HepG2 (cell line): Measurements from ENCODE around the gene MAGI1. TPM values are rescaled to one million over a fixed set of nuclear protein-coding genes. Genes with fewer than 3 reads are reported as not detected.

Experiments
- ATAC-seq: fragments of 200-7000 bp; cut with Tn5 transposase; 3 replicates; pipeline ENCODE4 v1.9.1; 2020; ENCODE audit warnings: mild to moderate bottlenecking, moderate library complexity
- BruUV-seq: library from RNA; stranded (reverse); fragments of 400-500 nt; replicated peaks from 2 replicates; lab custom pipeline; 2021; lab: Mats Ljungman, UMichigan
- CTCF ChIA-PET: fragments of 300-600 bp; formaldehyde crosslinking; extraction: SDS; loops from one replicate; lab custom pipeline; 2021; ENCODE audit warnings: low total read pairs, inconsistent platforms, low intra/inter-chr PET ratio; lab: Yijun Ruan, JAX
- POLR2A ChIA-PET: fragments of 350-600 bp; sonication (Branson Sonifier 250); formaldehyde crosslinking; loops from one replicate; lab custom pipeline; 2020; ENCODE audit warnings: antibody characterized with exemption, inconsistent platforms; lab: Yijun Ruan, JAX
- DNase-seq: peaks from one replicate; pipeline ENCODE4 v3.0.0-alpha.2; 2015; ENCODE audit warnings: low spot score
- FAIRE-seq: peaks from 3 replicates; lab custom pipeline; 2011; peaks lifted over from hg19 to GRCh38; lab: Jason Lieb, UNC
- H2AFZ ChIP-seq: one replicate; pipeline ENCODE4 v1.6.1; 2011; ENCODE audit warnings: low read length, inconsistent platforms
- H3K27ac ChIP-seq: fragments of 300-600 bp; 3 replicates; pipeline ENCODE4 v1.8.0; 2011; ENCODE audit warnings: mixed run types, mild to moderate bottlenecking, mixed read lengths, low read length, inconsistent platforms; ENCODE audit not compliant: insufficient read depth; ENCODE audit errors: extremely low read length
- H3K27me3 ChIP-seq, 2 experiments: fragments of 200-600 bp in 1 of 2; 2 replicates in 1 of 2; 3 replicates in 1 of 2; pipeline versions ENCODE4 v1.6.0 to v1.8.0; 2011; ENCODE audit warnings: low read length in 2 of 2, mild to moderate bottlenecking in 2 of 2, moderate library complexity in 2 of 2, inconsistent platforms in 1 of 2; ENCODE audit not compliant: insufficient read depth in 2 of 2, control insufficient read depth in 1 of 2
- H3K36me3 ChIP-seq, 2 experiments: fragments of 200-600 bp in 1 of 2; replicated peaks in 1 of 2; 2 replicates in 1 of 2; 3 replicates in 1 of 2; pipeline versions ENCODE4 v1.5.1 to v1.8.0; 2011; ENCODE audit warnings: low read length in 2 of 2, inconsistent platforms in 1 of 2; ENCODE audit not compliant: insufficient read depth in 2 of 2, control insufficient read depth in 1 of 2
- H3K4me1 ChIP-seq: 2 replicates; pipeline ENCODE4 v1.5.1; 2012; ENCODE audit warnings: low read length, inconsistent platforms; ENCODE audit not compliant: insufficient read depth
- H3K4me2 ChIP-seq: 2 replicates; pipeline ENCODE4 v1.6.0; 2011; ENCODE audit warnings: low read depth, low read length, inconsistent platforms
- H3K4me3 ChIP-seq, 3 experiments: fragments of 200-600 bp in 1 of 3; sonication (generic), shearing (Covaris generic) in 1 of 3; replicated peaks in 1 of 3; 2 replicates each; pipeline ENCODE4 v1.5.1; 2011 to 2016; ENCODE audit warnings: low read length in 3 of 3, inconsistent platforms in 2 of 3, low read depth in 2 of 3, mild to moderate bottlenecking in 2 of 3, control low read depth in 1 of 3, mixed read lengths in 1 of 3; ENCODE audit not compliant: insufficient read depth in 1 of 3
- H3K79me2 ChIP-seq: one replicate; pipeline ENCODE4 v1.6.1; 2011; ENCODE audit warnings: low read length, inconsistent platforms; ENCODE audit not compliant: insufficient read depth
- H3K9ac ChIP-seq: 2 replicates; pipeline ENCODE4 v1.6.0; 2011; ENCODE audit warnings: mild to moderate bottlenecking, low read depth, low read length, inconsistent platforms; ENCODE audit not compliant: insufficient read depth
- H3K9me3 ChIP-seq: 2 replicates; pipeline ENCODE4 v1.5.1; 2012; ENCODE audit warnings: mild to moderate bottlenecking, low read length
- H4K20me1 ChIP-seq: 2 replicates; pipeline ENCODE4 v1.6.0; 2011; ENCODE audit warnings: inconsistent platforms, mild to moderate bottlenecking, low read length, moderate library complexity; ENCODE audit not compliant: insufficient read depth
- ARNT ChIP-seq: fragments of 450-650 bp; IDR thresholded peaks from 2 replicates; pipeline ENCODE4 v1.6.1; 2017
- BRF2 ChIP-seq: sonication (generic); formaldehyde crosslinking; IDR thresholded peaks from 2 replicates; pipeline ENCODE4 v1.8.1; 2022; ENCODE audit warnings: mild to moderate bottlenecking, missing genetic modification reagents
- ESRRA ChIP-seq: sonication (generic); formaldehyde crosslinking; IDR thresholded peaks from 2 replicates; pipeline ENCODE4 v1.5.1; 2020; ENCODE audit warnings: mild to moderate bottlenecking, low read depth, missing genetic modification reagents
- ETV5 ChIP-seq: IDR thresholded peaks from 2 replicates; pipeline ENCODE4 v1.6.1; 2018; ENCODE audit warnings: missing biosample characterization, missing genetic modification reagents, inconsistent platforms, borderline replicate concordance
- HNRNPK ChIP-seq: fragments of 200-400 bp; formaldehyde crosslinking; IDR thresholded peaks from 2 replicates; pipeline ENCODE4 v1.6.1; 2018; ENCODE audit warnings: low read length, low read depth, moderate library complexity, mild to moderate bottlenecking; ENCODE audit not compliant: poor library complexity, severe bottlenecking
- HNRNPLL ChIP-seq: fragments of 200-400 bp; formaldehyde crosslinking; IDR thresholded peaks from 2 replicates; pipeline ENCODE4 v1.6.1; 2017; ENCODE audit warnings: mild to moderate bottlenecking, low read depth, low read length; ENCODE audit not compliant: poor library complexity, severe bottlenecking
- MAFF ChIP-seq: IDR thresholded peaks from 2 replicates; pipeline ENCODE4 v1.6.1; 2011; ENCODE audit warnings: low read depth, low read length, improper control_type of control experiment
- MEIS1 ChIP-seq: sonication (generic); formaldehyde crosslinking; IDR thresholded peaks from 2 replicates; pipeline ENCODE4 v1.9.0; 2021; ENCODE audit warnings: mild to moderate bottlenecking, missing genetic modification reagents, moderate library complexity, borderline replicate concordance
- RXRB ChIP-seq: IDR thresholded peaks from 2 replicates; pipeline ENCODE4 v1.6.1; 2016; ENCODE audit warnings: borderline replicate concordance, missing genetic modification reagents, missing compliant biosample characterization
- SIX1 ChIP-seq: sonication (generic); formaldehyde crosslinking; IDR thresholded peaks from 2 replicates; pipeline ENCODE4 v1.4.0; 2020; ENCODE audit warnings: missing genetic modification reagents, borderline replicate concordance
- TERF1 ChIP-seq: sonication (generic); formaldehyde crosslinking; IDR thresholded peaks from 2 replicates; pipeline ENCODE4 v1.8.0; 2022; ENCODE audit warnings: mild to moderate bottlenecking, missing genetic modification reagents, moderate library complexity
- ZMAT3 ChIP-seq: sonication (generic); formaldehyde crosslinking; conservative IDR thresholded peaks from 2 replicates; pipeline ENCODE4 v1.7.0; 2021; ENCODE audit warnings: missing genetic modification reagents
- ZNF224 ChIP-seq: sonication (generic); formaldehyde crosslinking; IDR thresholded peaks from 2 replicates; pipeline ENCODE4 v1.5.0; 2020; ENCODE audit warnings: mild to moderate bottlenecking, missing genetic modification reagents
- ZNF3 ChIP-seq: IDR thresholded peaks from 2 replicates; pipeline ENCODE4 v1.7.0; 2017; ENCODE audit warnings: inconsistent platforms
- ZNF776 ChIP-seq: sonication (generic); formaldehyde crosslinking; IDR thresholded peaks from 2 replicates; pipeline ENCODE4 v1.4.0; 2020; ENCODE audit warnings: mild to moderate bottlenecking, missing genetic modification reagents
- ZSCAN21 ChIP-seq: sonication (generic); formaldehyde crosslinking; IDR thresholded peaks from 2 replicates; pipeline ENCODE4 v1.8.0; 2022; ENCODE audit warnings: mild to moderate bottlenecking, missing genetic modification reagents, moderate library complexity, borderline replicate concordance
- in situ Hi-C: cut with HindIII; loops from 2 replicates; pipeline ENCODE4 v1.10.0; 2017; ENCODE audit warnings: low pct_unique_long_range_greater_than_20kb; ENCODE audit not compliant: extremely low pct_ligation_motif_present
- intact Hi-C: fragments of 100-400 bp; cut with micrococcal nuclease; formaldehyde crosslinking; loops from one replicate; pipeline ENCODE4 v1.10.0; 2022; ENCODE audit not compliant: unreplicated experiment
- polyA plus RNA-seq, 8 experiments: library from polyadenylated mRNA; depleted of rRNA in 3 of 8; stranded (reverse) in 7 of 8; unstranded in 1 of 8; fragments of >200 nt; fragmentation: Illumina TruSeq in 4 of 8; extraction: Trizol in 4 of 8; gene quantifications; 2 replicates each; pipeline versions ENCODE4 v1.2.1 to v1.2.3, GENCODE V29; 2011 to 2016; ENCODE audit warnings: low read depth in 4 of 8, missing spikeins in 1 of 8, mixed read lengths in 1 of 8; ENCODE audit not compliant: insufficient read depth in 1 of 8
- total RNA-seq, 5 experiments: library from RNA; depleted of rRNA; stranded (reverse); fragments of >200 nt; fragmentation: Illumina TruSeq; extraction: Trizol; gene quantifications; 2 replicates each; pipeline ENCODE4 v1.2.3, GENCODE V29; 2016; ENCODE audit warnings: low read depth in 1 of 5
- TF ChIP-seq, protein P1 (sequence below): sonication (generic); formaldehyde crosslinking; IDR thresholded peaks from 2 replicates; pipeline ENCODE4 v1.8.0; 2022; ENCODE audit warnings: mild to moderate bottlenecking, missing genetic modification reagents
- TF ChIP-seq, protein P2 (sequence below): sonication (generic); formaldehyde crosslinking; IDR thresholded peaks from 2 replicates; pipeline ENCODE4 v1.5.1; 2020; ENCODE audit warnings: missing genetic modification reagents, mild to moderate bottlenecking, borderline replicate concordance

MAGI1 gene
- total and polyA plus RNA-seq, 2 of the 13 experiments (the other 11 are each of a cell fraction or from before 2014, with no cell fraction given) = 22.2 to 26.0 TPM

DNA sequence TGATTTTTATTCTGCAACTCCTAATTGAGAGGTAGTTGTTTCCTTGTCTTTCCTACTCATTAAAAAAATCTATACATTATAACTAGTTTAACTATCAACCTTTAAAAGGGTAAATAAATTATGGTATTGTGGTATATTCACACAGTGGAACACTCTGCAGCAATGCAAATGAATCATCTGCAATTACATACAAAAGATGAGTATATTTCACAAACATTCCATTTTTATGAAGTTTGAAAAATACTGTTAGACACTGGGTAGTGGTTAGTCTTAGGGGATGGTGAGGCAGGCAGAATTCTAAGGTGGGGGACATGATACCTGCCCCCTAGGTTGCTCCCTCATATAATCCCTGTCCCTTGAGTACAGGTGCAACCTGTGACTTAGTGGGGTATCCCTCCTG is 44.0 kb upstream of the MAGI1 start:
- no peak for DNase-seq
- intact Hi-C loops = no loop called here
- no peak overlapping the region for H3K4me3 ChIP-seq
- ChIA-PET POLR2A (no interaction called here), CTCF (no interaction called here)
- BruUV-seq = no TSS peak
- H4K20me1 ChIP-seq = no peaks in the 10 kb centered on the region
- no peak overlapping the region for H2AFZ ChIP-seq
- H3K4me2 ChIP-seq = no peak overlapping the region
- in situ Hi-C loops = no loop called here
- H3K36me3 ChIP-seq = no peaks in the 10 kb centered on the region
- no peaks in the 10 kb centered on the region for H3K79me2 ChIP-seq
- no peak for ATAC-seq
- FAIRE-seq = no peak
- H3K9me3 ChIP-seq = no peaks in the 10 kb centered on the region
- no peak overlapping the region for H3K9ac ChIP-seq
- peaks cover 23% of the 10 kb centered on the region for H3K4me1 ChIP-seq
- TF ChIP-seq, protein P1, sequence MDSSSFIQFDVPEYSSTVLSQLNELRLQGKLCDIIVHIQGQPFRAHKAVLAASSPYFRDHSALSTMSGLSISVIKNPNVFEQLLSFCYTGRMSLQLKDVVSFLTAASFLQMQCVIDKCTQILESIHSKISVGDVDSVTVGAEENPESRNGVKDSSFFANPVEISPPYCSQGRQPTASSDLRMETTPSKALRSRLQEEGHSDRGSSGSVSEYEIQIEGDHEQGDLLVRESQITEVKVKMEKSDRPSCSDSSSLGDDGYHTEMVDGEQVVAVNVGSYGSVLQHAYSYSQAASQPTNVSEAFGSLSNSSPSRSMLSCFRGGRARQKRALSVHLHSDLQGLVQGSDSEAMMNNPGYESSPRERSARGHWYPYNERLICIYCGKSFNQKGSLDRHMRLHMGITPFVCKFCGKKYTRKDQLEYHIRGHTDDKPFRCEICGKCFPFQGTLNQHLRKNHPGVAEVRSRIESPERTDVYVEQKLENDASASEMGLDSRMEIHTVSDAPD (CRISPR knock-in tag) = no peak
- TF ChIP-seq, protein P2, sequence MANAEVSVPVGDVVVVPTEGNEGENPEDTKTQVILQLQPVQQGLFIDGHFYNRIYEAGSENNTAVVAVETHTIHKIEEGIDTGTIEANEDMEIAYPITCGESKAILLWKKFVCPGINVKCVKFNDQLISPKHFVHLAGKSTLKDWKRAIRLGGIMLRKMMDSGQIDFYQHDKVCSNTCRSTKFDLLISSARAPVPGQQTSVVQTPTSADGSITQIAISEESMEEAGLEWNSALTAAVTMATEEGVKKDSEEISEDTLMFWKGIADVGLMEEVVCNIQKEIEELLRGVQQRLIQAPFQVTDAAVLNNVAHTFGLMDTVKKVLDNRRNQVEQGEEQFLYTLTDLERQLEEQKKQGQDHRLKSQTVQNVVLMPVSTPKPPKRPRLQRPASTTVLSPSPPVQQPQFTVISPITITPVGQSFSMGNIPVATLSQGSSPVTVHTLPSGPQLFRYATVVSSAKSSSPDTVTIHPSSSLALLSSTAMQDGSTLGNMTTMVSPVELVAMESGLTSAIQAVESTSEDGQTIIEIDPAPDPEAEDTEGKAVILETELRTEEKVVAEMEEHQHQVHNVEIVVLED = no peak
- TF ChIP-seq HNRNPLL (no peak), HNRNPK (no peak), ZSCAN21 (CRISPR knock-in tag) (no peak), SIX1 (CRISPR knock-in tag) (no peak), MAFF (no peak), ARNT (no peak), ZMAT3 (CRISPR knock-in tag) (no peak), RXRB (CRISPR knock-in tag) (no peak), ETV5 (no peak), BRF2 (CRISPR knock-in tag) (no peak), ZNF224 (CRISPR knock-in tag) (no peak), ZNF3 (CRISPR knock-in tag) (no peak), ESRRA (CRISPR knock-in tag) (no peak), TERF1 (CRISPR knock-in tag) (no peak), MEIS1 (no peak), ZNF776 (CRISPR knock-in tag) (no peak)
- no peak overlapping the region for H3K27ac ChIP-seq
- 0 out of 5 replicates have a peak, but pooled peaks cover 0 to 3% of the 10 kb centered on the region in 2 experiments for H3K27me3 ChIP-seq
